ENCODE results near the gene RAB41. TPM values are rescaled to one million over a fixed set of nuclear protein-coding genes. Genes with fewer than 3 reads are reported as not detected.
"Not testable (repeated sequence)": the region's sequence is repeated elsewhere in the genome, so short reads cannot be mapped to it uniquely, and the experiment has no call there.

RAB41 gene
- total RNA-seq, 1 donor from 2014 or later = not detected

DNA sequence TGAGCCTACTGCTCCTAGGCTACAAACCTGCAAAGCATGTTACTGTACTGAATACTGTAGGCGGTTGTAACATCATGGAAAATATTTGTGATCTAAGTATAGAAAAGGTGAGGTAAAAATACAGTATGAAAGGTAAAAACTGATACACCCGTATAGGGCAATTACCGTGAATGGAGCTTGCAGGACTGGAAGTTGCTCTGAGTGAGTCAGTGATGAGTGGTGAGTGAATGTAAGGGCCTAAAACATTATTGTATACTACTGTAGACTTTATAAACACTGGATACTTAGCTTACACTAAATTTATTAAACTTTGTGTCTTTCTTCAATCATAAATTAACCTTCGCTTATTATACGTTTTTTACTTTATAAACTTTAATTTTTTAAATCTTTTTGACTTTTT lies 11.6 kb downstream of the RAB41 start:
- no peak for DNase-seq (ENCODE audit: low read depth)
- H3K4me3 ChIP-seq (ENCODE audit: low read depth, low read length) = no peak overlapping the region
- H3K27me3 ChIP-seq (ENCODE audit: control insufficient read depth, insufficient read depth, low read length) = no peaks in the 10 kb centered on the region
- TF ChIP-seq, protein P1, sequence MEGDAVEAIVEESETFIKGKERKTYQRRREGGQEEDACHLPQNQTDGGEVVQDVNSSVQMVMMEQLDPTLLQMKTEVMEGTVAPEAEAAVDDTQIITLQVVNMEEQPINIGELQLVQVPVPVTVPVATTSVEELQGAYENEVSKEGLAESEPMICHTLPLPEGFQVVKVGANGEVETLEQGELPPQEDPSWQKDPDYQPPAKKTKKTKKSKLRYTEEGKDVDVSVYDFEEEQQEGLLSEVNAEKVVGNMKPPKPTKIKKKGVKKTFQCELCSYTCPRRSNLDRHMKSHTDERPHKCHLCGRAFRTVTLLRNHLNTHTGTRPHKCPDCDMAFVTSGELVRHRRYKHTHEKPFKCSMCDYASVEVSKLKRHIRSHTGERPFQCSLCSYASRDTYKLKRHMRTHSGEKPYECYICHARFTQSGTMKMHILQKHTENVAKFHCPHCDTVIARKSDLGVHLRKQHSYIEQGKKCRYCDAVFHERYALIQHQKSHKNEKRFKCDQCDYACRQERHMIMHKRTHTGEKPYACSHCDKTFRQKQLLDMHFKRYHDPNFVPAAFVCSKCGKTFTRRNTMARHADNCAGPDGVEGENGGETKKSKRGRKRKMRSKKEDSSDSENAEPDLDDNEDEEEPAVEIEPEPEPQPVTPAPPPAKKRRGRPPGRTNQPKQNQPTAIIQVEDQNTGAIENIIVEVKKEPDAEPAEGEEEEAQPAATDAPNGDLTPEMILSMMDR (IDR thresholded peaks at IDR 0.05; ENCODE audit: insufficient read depth, low read length, poor library complexity, severe bottlenecking) = no peak
- H3K36me3 ChIP-seq (ENCODE audit: control insufficient read depth, insufficient read depth, low read length) = no peaks in the 10 kb centered on the region

DNA sequence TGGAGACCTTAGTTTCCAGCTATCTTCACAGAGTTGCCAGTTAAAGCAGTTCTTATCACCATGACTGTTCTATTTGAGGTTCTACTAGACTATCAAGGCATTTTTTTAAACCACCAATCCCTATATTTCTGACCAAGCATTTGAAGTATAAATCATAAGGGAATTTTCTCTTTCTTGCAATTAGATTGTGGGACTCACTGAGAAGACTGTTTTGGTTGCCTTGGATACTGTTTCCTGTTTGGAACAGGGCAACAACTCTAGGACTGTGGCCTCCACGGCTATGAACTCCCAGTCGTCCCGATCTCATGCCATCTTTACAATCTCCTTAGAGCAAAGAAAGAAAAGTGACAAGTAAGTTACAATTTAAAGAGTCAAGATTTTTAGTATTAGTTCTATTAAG lies 19.7 kb downstream of the RAB41 start:
- DNase-seq (ENCODE audit: low read depth) = no peak
- H3K4me3 ChIP-seq (ENCODE audit: low read depth, low read length) = no peak overlapping the region
- TF ChIP-seq, protein P1 (IDR thresholded peaks at IDR 0.05; ENCODE audit: insufficient read depth, low read length, poor library complexity, severe bottlenecking) = no peak
- H3K36me3 ChIP-seq (ENCODE audit: control insufficient read depth, insufficient read depth, low read length) = no peaks in the 10 kb centered on the region
- no peaks in the 10 kb centered on the region for H3K27me3 ChIP-seq (ENCODE audit: control insufficient read depth, insufficient read depth, low read length)

DNA sequence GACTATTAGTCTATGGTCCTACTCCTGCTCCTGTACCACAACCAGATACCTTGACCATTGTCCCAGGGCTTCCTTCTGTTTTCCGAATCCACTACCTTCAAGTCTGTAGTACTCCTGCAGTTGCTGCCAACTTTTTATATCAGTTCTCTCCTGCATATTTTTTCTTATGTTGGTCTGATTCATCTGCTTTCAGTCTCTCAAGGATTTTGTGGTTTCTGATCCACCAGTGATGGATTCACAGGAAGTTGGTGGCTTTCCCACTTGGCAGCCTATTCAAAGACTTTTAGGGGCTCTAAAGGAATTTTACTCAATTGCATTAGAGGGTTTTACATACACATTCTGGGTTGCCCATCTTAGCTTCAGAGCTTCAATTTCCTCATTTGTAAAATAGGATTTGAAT lies 31.5 kb downstream of the RAB41 start:
- TF ChIP-seq, protein P1 (IDR thresholded peaks at IDR 0.05; ENCODE audit: insufficient read depth, low read length, poor library complexity, severe bottlenecking) = no peak
- no peak overlapping the region for H3K4me3 ChIP-seq (ENCODE audit: low read depth, low read length)
- DNase-seq (ENCODE audit: low read depth) = no peak
- no peaks in the 10 kb centered on the region for H3K36me3 ChIP-seq (ENCODE audit: control insufficient read depth, insufficient read depth, low read length)
- no peaks in the 10 kb centered on the region for H3K27me3 ChIP-seq (ENCODE audit: control insufficient read depth, insufficient read depth, low read length)

DNA sequence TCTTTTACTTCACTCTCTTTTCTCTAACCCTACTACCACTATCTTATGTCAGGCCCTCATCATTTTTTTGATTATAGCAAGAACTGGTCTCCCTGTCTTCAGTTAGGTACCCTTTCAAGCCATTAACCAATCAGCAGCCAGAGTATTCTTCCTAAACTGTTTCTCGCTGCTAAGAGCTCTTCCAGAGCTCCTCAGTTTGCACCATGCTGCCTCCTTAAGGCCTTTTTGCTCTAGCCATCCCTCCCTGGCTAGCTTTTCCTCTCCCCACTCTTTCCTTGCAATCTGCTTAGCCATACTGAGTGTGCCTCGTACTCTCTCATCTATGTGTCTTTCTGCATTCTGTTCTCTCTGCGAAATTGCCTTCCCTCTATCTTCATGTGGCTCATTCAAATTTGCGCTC lies 40.8 kb downstream of the RAB41 start:
- H3K27me3 ChIP-seq (ENCODE audit: control insufficient read depth, insufficient read depth, low read length) = no peaks in the 10 kb centered on the region
- DNase-seq (ENCODE audit: low read depth) = no peak
- TF ChIP-seq, protein P1 (IDR thresholded peaks at IDR 0.05; ENCODE audit: insufficient read depth, low read length, poor library complexity, severe bottlenecking) = no peak
- H3K4me3 ChIP-seq (ENCODE audit: low read depth, low read length) = no peak overlapping the region
- H3K36me3 ChIP-seq (ENCODE audit: control insufficient read depth, insufficient read depth, low read length) = no peaks in the 10 kb centered on the region

DNA sequence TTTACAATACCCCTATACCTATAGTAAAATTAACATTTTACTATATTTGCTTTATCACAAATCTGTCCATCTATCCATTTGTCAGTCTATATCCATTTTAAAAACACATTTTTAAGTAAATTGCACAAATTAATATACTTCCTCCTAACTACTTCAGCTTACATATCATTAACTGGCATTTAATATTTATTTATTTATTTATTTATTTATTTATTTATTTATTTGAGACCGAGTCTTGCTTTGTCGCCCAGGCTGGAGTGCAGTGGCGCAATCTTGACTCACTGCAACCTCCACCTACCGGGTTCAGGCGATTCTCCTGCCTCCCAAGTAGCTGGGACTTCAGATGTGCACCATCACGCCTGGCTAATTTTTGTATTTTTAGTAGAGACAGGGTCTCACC lies 41.7 kb downstream of the RAB41 start:
- not testable (repeated sequence) for H3K36me3 ChIP-seq (ENCODE audit: control insufficient read depth, insufficient read depth, low read length); DNase-seq (ENCODE audit: low read depth); H3K27me3 ChIP-seq (ENCODE audit: control insufficient read depth, insufficient read depth, low read length); H3K4me3 ChIP-seq (ENCODE audit: low read depth, low read length)

DNA sequence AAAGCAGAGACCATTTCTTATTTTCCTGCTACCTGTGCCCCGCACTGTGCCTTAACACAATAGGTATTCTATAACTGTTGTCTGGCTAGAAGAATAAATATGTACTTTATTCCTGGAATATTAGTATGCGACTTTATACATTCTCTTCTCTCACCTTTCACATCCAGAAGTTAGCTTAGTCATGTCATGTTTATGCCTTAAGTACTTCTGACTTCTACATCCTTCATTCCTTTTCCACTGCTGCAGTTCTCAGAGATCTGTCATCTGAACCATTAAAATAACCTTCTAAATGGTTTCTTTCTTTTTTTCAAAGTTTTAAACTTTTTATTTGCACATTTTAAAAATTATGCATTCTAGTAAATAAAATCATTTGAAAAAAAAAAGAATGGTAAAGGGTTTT lies 42.4 kb downstream of the RAB41 start:
- Histone ChIP-seq H3K27me3 (ENCODE audit: control insufficient read depth, insufficient read depth, low read length) (no peaks in the 10 kb centered on the region), H3K4me3 (ENCODE audit: low read depth, low read length) (no peak overlapping the region), H3K36me3 (ENCODE audit: control insufficient read depth, insufficient read depth, low read length) (no peaks in the 10 kb centered on the region)
- TF ChIP-seq, protein P1 (IDR thresholded peaks at IDR 0.05; ENCODE audit: insufficient read depth, low read length, poor library complexity, severe bottlenecking) = no peak
- no peak for DNase-seq (ENCODE audit: low read depth)

All from kidney epithelial cell (primary cell).